HG02642 (cell line): Measurements from ENCODE around the gene SLC12A4.
A peak's percentile ranks its signal among the peaks of the same experiment; 100 is the strongest.

ENCODE experiments used
- ATAC-seq: cut with Tn5 transposase; IDR thresholded peaks from one replicate; pipeline ENCODE4 v1.9.1; 2021; ENCODE audit warnings: mild to moderate bottlenecking; ENCODE audit not compliant: unreplicated experiment, poor library complexity

Gene SLC12A4

GRCh38 chr16:67909056-67909742 lies 59.2 kb downstream of the SLC12A4 start:
- no peak for ATAC-seq

GRCh38 chr16:67907397-67908180 lies 60.8 kb downstream of the SLC12A4 start:
- no peak for ATAC-seq

- no peak for ATAC-seq
These were observed 65.6 kb downstream of the SLC12A4 start for GRCh38 chr16:67902831-67903230.

- no peak for ATAC-seq
These were observed 66.7 kb downstream of the SLC12A4 start for GRCh38 chr16:67901734-67902133.

GRCh38 chr16:67897231-67897630 lies 71.2 kb downstream of the SLC12A4 start:
- no peak for ATAC-seq

- ATAC-seq, result peak; percentile 3
These were observed 74.6 kb downstream of the SLC12A4 start for GRCh38 chr16:67893743-67894399.
